HEK293 (cell line): Measurements from ENCODE around the gene RAB11A.

ENCODE experiments used
- CTCF ChIA-PET: fragments of 350-600 bp; formaldehyde crosslinking; extraction: SDS; loops from one replicate; lab custom pipeline; 2021; ENCODE audit warnings: antibody characterized with exemption; lab: Yijun Ruan, JAX
- POLR2A ChIA-PET: fragments of 300-600 bp; formaldehyde crosslinking; extraction: SDS; loops from one replicate; lab custom pipeline; 2020; ENCODE audit warnings: antibody characterized with exemption, inconsistent platforms; lab: Yijun Ruan, JAX
- H3K27ac ChIP-seq: fragments of 200-500 bp; sonication (Bioruptor generic); 2 replicates; pipeline ENCODE4 v1.5.1; 2014; ENCODE audit warnings: low read depth, low read length, control low read depth, inconsistent platforms; ENCODE audit errors: extremely low read depth
- H3K36me3 ChIP-seq, 2 experiments: fragments of 200-500 bp in 1 of 2; sonication (Bioruptor generic) in 1 of 2; 1 replicate in 1 of 2; 2 replicates in 1 of 2; pipeline ENCODE4 v1.5.1; 2014 to 2017; ENCODE audit warnings: inconsistent platforms in 2 of 2, low read length in 2 of 2; ENCODE audit not compliant: control insufficient read depth in 2 of 2, insufficient read depth in 1 of 2
- H3K4me1 ChIP-seq: fragments of 200-500 bp; sonication (Bioruptor generic); 2 replicates; pipeline ENCODE4 v1.5.1; 2014; ENCODE audit warnings: mild to moderate bottlenecking, low read length, inconsistent platforms; ENCODE audit not compliant: control insufficient read depth, insufficient read depth
- H3K4me3 ChIP-seq: 2 replicates; pipeline ENCODE4 v1.5.1; 2011; ENCODE audit warnings: low read depth, mild to moderate bottlenecking, control low read depth, low read length, moderate library complexity
- H3K9me3 ChIP-seq: fragments of 200-500 bp; sonication (Bioruptor generic); 2 replicates; pipeline ENCODE4 v1.5.1; 2014; ENCODE audit warnings: low read depth, low read length, inconsistent platforms; ENCODE audit not compliant: control insufficient read depth, insufficient read depth
- BCL6B ChIP-seq: fragments of 450-650 bp; formaldehyde crosslinking; IDR thresholded peaks from 2 replicates; pipeline ENCODE4 v1.5.1; 2017; ENCODE audit warnings: missing biosample characterization, missing genetic modification characterization
- CTCF ChIP-seq: fragments of 450-650 bp; formaldehyde crosslinking; IDR thresholded peaks from 2 replicates; pipeline ENCODE4 v1.5.1; 2016; ENCODE audit warnings: missing biosample characterization, missing genetic modification characterization
- HIC1 ChIP-seq: fragments of 450-650 bp; formaldehyde crosslinking; IDR thresholded peaks from 2 replicates; pipeline ENCODE4 v1.5.1; 2016; ENCODE audit warnings: missing biosample characterization, missing genetic modification characterization
- MZF1 ChIP-seq: fragments of 450-650 bp; formaldehyde crosslinking; IDR thresholded peaks from 2 replicates; pipeline ENCODE4 v1.5.1; 2017; ENCODE audit warnings: missing biosample characterization, missing genetic modification characterization, borderline replicate concordance
- PRDM1 ChIP-seq: fragments of 450-650 bp; formaldehyde crosslinking; IDR thresholded peaks from 2 replicates; pipeline ENCODE4; 2016; ENCODE audit warnings: missing biosample characterization, missing genetic modification characterization
- PRDM4 ChIP-seq: fragments of 450-650 bp; formaldehyde crosslinking; IDR thresholded peaks from 2 replicates; pipeline ENCODE4 v1.5.1; 2017; ENCODE audit warnings: missing biosample characterization, missing genetic modification characterization
- ZNF121 ChIP-seq: fragments of 450-650 bp; formaldehyde crosslinking; IDR thresholded peaks from 2 replicates; pipeline ENCODE4 v1.5.1; 2016; ENCODE audit warnings: missing biosample characterization, missing genetic modification characterization
- ZNF174 ChIP-seq: fragments of 450-650 bp; formaldehyde crosslinking; IDR thresholded peaks from 2 replicates; pipeline ENCODE4 v1.5.0; 2017; ENCODE audit warnings: missing biosample characterization, mild to moderate bottlenecking, missing genetic modification characterization
- ZNF2 ChIP-seq: fragments of 450-650 bp; formaldehyde crosslinking; IDR thresholded peaks from 2 replicates; pipeline ENCODE4 v1.5.1; 2016; ENCODE audit warnings: missing biosample characterization, missing genetic modification characterization
- ZNF274 ChIP-seq, 2 experiments: fragments of 200-500 bp in 1 of 2; fragments of 450-650 bp in 1 of 2; sonication (Bioruptor generic) in 1 of 2; formaldehyde crosslinking in 1 of 2; IDR thresholded peaks; 2 replicates each; pipeline versions ENCODE4 v1.5.1 to v1.6.1; 2014 to 2016; ENCODE audit warnings: borderline replicate concordance in 1 of 2, inconsistent platforms in 1 of 2, low read length in 1 of 2, missing biosample characterization in 1 of 2, missing genetic modification characterization in 1 of 2
- ZNF292 ChIP-seq: fragments of 450-650 bp; formaldehyde crosslinking; IDR thresholded peaks from 2 replicates; pipeline ENCODE4 v1.5.1; 2016; ENCODE audit warnings: low read depth, missing biosample characterization, missing genetic modification characterization, borderline replicate concordance
- ZNF398 ChIP-seq: fragments of 450-650 bp; formaldehyde crosslinking; IDR thresholded peaks from 2 replicates; pipeline ENCODE4 v1.5.1; 2017; ENCODE audit warnings: missing biosample characterization, missing genetic modification characterization
- ZNF585B ChIP-seq: fragments of 450-650 bp; formaldehyde crosslinking; IDR thresholded peaks from 2 replicates; pipeline ENCODE4 v1.5.1; 2016; ENCODE audit warnings: missing biosample characterization, missing genetic modification characterization
- ZNF654 ChIP-seq: fragments of 450-650 bp; formaldehyde crosslinking; IDR thresholded peaks from 2 replicates; pipeline ENCODE4 v1.5.1; 2016; ENCODE audit warnings: low read depth, missing biosample characterization, missing genetic modification characterization
- ZSCAN16 ChIP-seq: fragments of 450-650 bp; formaldehyde crosslinking; IDR thresholded peaks from 2 replicates; pipeline ENCODE4 v1.5.1; 2016; ENCODE audit warnings: missing biosample characterization, missing genetic modification characterization

The RAB11A gene

GRCh38 chr15:65836665-65837064, 32.6 kb upstream of the RAB11A start:
- no peak overlapping the region for H3K4me3 ChIP-seq
- TF ChIP-seq ZNF121 (tag by site-specific recombination), result no peak
- TF ChIP-seq CTCF (tag by site-specific recombination), result peak; percentile 48
- TF ChIP-seq PRDM4, result no peak
- TF ChIP-seq ZNF2 (tag by site-specific recombination), result peak; percentile 63; the same call in 1 of the 2 replicates
- no peak for TF ChIP-seq MZF1 (tag by site-specific recombination)
- TF ChIP-seq ZNF654 (tag by site-specific recombination), result peak; percentile 63
- TF ChIP-seq, all 188 proteins: peak for 3
- ChIA-PET POLR2A (no interaction called here), CTCF (interaction anchor here (0.6 to 7.1 kb wide), 20 partner anchors 9 to 536 kb away, joined by 3 to 57 read pairs (median 4); no protein-coding TSS in a partner anchor)
- H3K27ac ChIP-seq, result no peak overlapping the region
- H3K36me3 ChIP-seq, result no peaks in the 10 kb centered on the region
- no peaks in the 10 kb centered on the region for H3K9me3 ChIP-seq
- peaks cover 15% of the 10 kb centered on the region for H3K4me1 ChIP-seq

GRCh38 chr15:65837301-65838294, 31.7 kb upstream of the RAB11A start:
- Histone ChIP-seq H3K4me3 (no peak overlapping the region), H3K9me3 (no peaks in the 10 kb centered on the region), H3K27ac (no peak overlapping the region), H3K36me3 (no peaks in the 10 kb centered on the region), H3K4me1 (peaks cover 12% of the 10 kb centered on the region)
- POLR2A ChIA-PET, result interaction anchor here (0.6 kb wide), 1 partner anchor 418 kb away, joined by 3 read pairs; no protein-coding TSS in a partner anchor
- CTCF ChIA-PET, result interaction anchor here (0.6 to 7.1 kb wide), 23 partner anchors 8 to 321 kb away, joined by 3 to 57 read pairs (median 4); partner anchors contain the start of gene RAB11A
- TF ChIP-seq PRDM1 (peak; percentile 88), ZNF398 (tag by site-specific recombination) (peak; percentile 39; the same call in 1 of the 2 replicates), ZNF585B (tag by site-specific recombination) (no peak)
- TF ChIP-seq, all 188 proteins: peak for 2

- H3K9me3 ChIP-seq, result no peaks in the 10 kb centered on the region; the same call in 1 of the 2 replicates
- H3K27ac ChIP-seq, result no peak overlapping the region
- CTCF ChIA-PET, result interaction anchor here (2.0 to 7.2 kb wide), 2 partner anchors 18 to 23 kb away, joined by 5 to 34 read pairs; no protein-coding TSS in a partner anchor
- POLR2A ChIA-PET, result no interaction called here
- TF ChIP-seq ZSCAN16 (tag by site-specific recombination) (no peak), ZNF292 (tag by site-specific recombination) (no peak), BCL6B (tag by site-specific recombination) (no peak), ZNF174 (tag by site-specific recombination) (no peak), HIC1 (no peak), ZNF274 (IDR thresholded peaks at IDR 0.05; ENCODE audit: low read length) (no peak), ZNF274 (tag by site-specific recombination; IDR thresholded peaks at IDR 0.05; ENCODE audit: borderline replicate concordance) (no peak)
- no peaks in the 10 kb centered on the region for H3K4me1 ChIP-seq
- H3K4me3 ChIP-seq, result no peak overlapping the region
- no peaks in the 10 kb centered on the region for H3K36me3 ChIP-seq
These were observed 29.9 kb upstream of the RAB11A start for GRCh38 chr15:65839354-65839901.
